ENCODE results near the gene TMEM51.

GRCh38 chr1:15248216-15248615 is 94.7 kb downstream of the TMEM51 start:
- no peak for TF ChIP-seq POLR2A (IDR thresholded peaks at IDR 0.05)
- no peak for TF ChIP-seq CTCF (IDR thresholded peaks at IDR 0.05)

Measured in breast epithelium (tissue), 3 donors.